HEK293 (cell line): Measurements from ENCODE around the gene MEX3A.
A peak's percentile ranks its signal among the peaks of the same experiment; 100 is the strongest.

ENCODE experiments used
- CTCF ChIA-PET: fragments of 350-600 bp; formaldehyde crosslinking; extraction: SDS; loops from one replicate; lab custom pipeline; 2021; ENCODE audit warnings: antibody characterized with exemption; lab: Yijun Ruan, JAX
- POLR2A ChIA-PET: fragments of 300-600 bp; formaldehyde crosslinking; extraction: SDS; loops from one replicate; lab custom pipeline; 2020; ENCODE audit warnings: antibody characterized with exemption, inconsistent platforms; lab: Yijun Ruan, JAX
- H3K27ac ChIP-seq: fragments of 200-500 bp; sonication (Bioruptor generic); 2 replicates; pipeline ENCODE4 v1.5.1; 2014; ENCODE audit warnings: low read depth, low read length, control low read depth, inconsistent platforms; ENCODE audit errors: extremely low read depth
- H3K36me3 ChIP-seq, 2 experiments: fragments of 200-500 bp in 1 of 2; sonication (Bioruptor generic) in 1 of 2; 1 replicate in 1 of 2; 2 replicates in 1 of 2; pipeline ENCODE4 v1.5.1; 2014 to 2017; ENCODE audit warnings: inconsistent platforms in 2 of 2, low read length in 2 of 2; ENCODE audit not compliant: control insufficient read depth in 2 of 2, insufficient read depth in 1 of 2
- H3K4me1 ChIP-seq: fragments of 200-500 bp; sonication (Bioruptor generic); 2 replicates; pipeline ENCODE4 v1.5.1; 2014; ENCODE audit warnings: mild to moderate bottlenecking, low read length, inconsistent platforms; ENCODE audit not compliant: control insufficient read depth, insufficient read depth
- H3K4me3 ChIP-seq: 2 replicates; pipeline ENCODE4 v1.5.1; 2011; ENCODE audit warnings: low read depth, mild to moderate bottlenecking, control low read depth, low read length, moderate library complexity
- H3K9me3 ChIP-seq: fragments of 200-500 bp; sonication (Bioruptor generic); 2 replicates; pipeline ENCODE4 v1.5.1; 2014; ENCODE audit warnings: low read depth, low read length, inconsistent platforms; ENCODE audit not compliant: control insufficient read depth, insufficient read depth
- GLIS2 ChIP-seq: fragments of 450-650 bp; formaldehyde crosslinking; IDR thresholded peaks from 2 replicates; pipeline ENCODE4 v1.5.1; 2016; ENCODE audit warnings: missing biosample characterization, missing genetic modification characterization
- HIC1 ChIP-seq: fragments of 450-650 bp; formaldehyde crosslinking; IDR thresholded peaks from 2 replicates; pipeline ENCODE4 v1.5.1; 2016; ENCODE audit warnings: missing biosample characterization, missing genetic modification characterization
- IKZF3 ChIP-seq: fragments of 450-650 bp; IDR thresholded peaks from 2 replicates; pipeline ENCODE4 v1.5.0; 2018; ENCODE audit warnings: missing biosample characterization, mild to moderate bottlenecking, missing genetic modification characterization, moderate library complexity
- KLF1 ChIP-seq: fragments of 450-650 bp; formaldehyde crosslinking; IDR thresholded peaks from 2 replicates; pipeline ENCODE4 v1.5.1; 2016; ENCODE audit warnings: missing biosample characterization, missing genetic modification characterization
- PRDM1 ChIP-seq: fragments of 450-650 bp; formaldehyde crosslinking; IDR thresholded peaks from 2 replicates; pipeline ENCODE4; 2016; ENCODE audit warnings: missing biosample characterization, missing genetic modification characterization
- RBAK ChIP-seq: fragments of 450-650 bp; formaldehyde crosslinking; IDR thresholded peaks from 2 replicates; pipeline ENCODE4 v1.5.1; 2016; ENCODE audit warnings: missing biosample characterization, missing genetic modification characterization
- SCRT2 ChIP-seq: fragments of 450-650 bp; formaldehyde crosslinking; IDR thresholded peaks from 2 replicates; pipeline ENCODE4 v1.5.1; 2016; ENCODE audit warnings: missing biosample characterization, missing genetic modification characterization
- ZBTB11 ChIP-seq: fragments of 450-650 bp; formaldehyde crosslinking; conservative IDR thresholded peaks from 2 replicates; pipeline ENCODE4 v1.5.1; 2016; ENCODE audit warnings: low read depth, missing biosample characterization, missing genetic modification characterization
- ZBTB20 ChIP-seq: fragments of 450-650 bp; formaldehyde crosslinking; IDR thresholded peaks from 2 replicates; pipeline ENCODE4 v1.5.1; 2016; ENCODE audit warnings: missing biosample characterization, missing genetic modification characterization
- ZBTB7A ChIP-seq: fragments of 450-650 bp; formaldehyde crosslinking; IDR thresholded peaks from 2 replicates; pipeline ENCODE4 v1.5.1; 2016; ENCODE audit warnings: low read depth, missing biosample characterization, missing genetic modification characterization
- ZFHX2 ChIP-seq: fragments of 450-650 bp; formaldehyde crosslinking; conservative IDR thresholded peaks from 2 replicates; pipeline ENCODE4 v1.5.1; 2016; ENCODE audit warnings: missing biosample characterization, missing genetic modification characterization
- ZFP3 ChIP-seq: fragments of 450-650 bp; formaldehyde crosslinking; IDR thresholded peaks from 2 replicates; pipeline ENCODE4 v1.5.1; 2016; ENCODE audit warnings: low read depth, missing biosample characterization, missing genetic modification characterization
- ZFP41 ChIP-seq: fragments of 450-650 bp; formaldehyde crosslinking; IDR thresholded peaks from 2 replicates; pipeline ENCODE4 v1.5.1; 2016; ENCODE audit warnings: missing biosample characterization, missing genetic modification characterization, borderline replicate concordance
- ZNF157 ChIP-seq: fragments of 450-650 bp; formaldehyde crosslinking; IDR thresholded peaks from 2 replicates; pipeline ENCODE4 v1.5.1; 2016; ENCODE audit warnings: missing biosample characterization, missing genetic modification characterization
- ZNF398 ChIP-seq: fragments of 450-650 bp; formaldehyde crosslinking; IDR thresholded peaks from 2 replicates; pipeline ENCODE4 v1.5.1; 2017; ENCODE audit warnings: missing biosample characterization, missing genetic modification characterization
- ZNF596 ChIP-seq: fragments of 450-650 bp; IDR thresholded peaks from 2 replicates; pipeline ENCODE4 v1.5.0; 2018; ENCODE audit warnings: missing biosample characterization, mild to moderate bottlenecking, missing genetic modification characterization, moderate library complexity
- ZNF621 ChIP-seq: fragments of 450-650 bp; formaldehyde crosslinking; IDR thresholded peaks from 2 replicates; pipeline ENCODE4 v1.5.1; 2017; ENCODE audit warnings: missing biosample characterization, missing genetic modification characterization
- ZNF707 ChIP-seq: fragments of 450-650 bp; formaldehyde crosslinking; IDR thresholded peaks from 2 replicates; pipeline ENCODE4 v1.5.1; 2016; ENCODE audit warnings: missing biosample characterization, missing genetic modification characterization
- ZNF747 ChIP-seq: fragments of 450-650 bp; formaldehyde crosslinking; IDR thresholded peaks from 2 replicates; pipeline ENCODE4 v1.5.1; 2016; ENCODE audit warnings: missing biosample characterization, missing genetic modification characterization
- ZNF830 ChIP-seq: fragments of 450-650 bp; IDR thresholded peaks from 2 replicates; pipeline ENCODE4 v1.5.0; 2018; ENCODE audit warnings: missing biosample characterization, missing genetic modification characterization, low read depth, mild to moderate bottlenecking, moderate library complexity

The MEX3A gene

GRCh38 chr1:156083800-156084790 is 1.8 kb upstream of the MEX3A start:
- no peak overlapping the region for H3K4me3 ChIP-seq
- ChIA-PET POLR2A (interaction anchor here (0.7 to 1.2 kb wide), 2 partner anchors 53 to 129 kb away, joined by 3 read pairs; partner anchors contain the start of gene PMF1), CTCF (interaction anchor here (0.6 to 2.9 kb wide), 7 partner anchors 7 to 146 kb away, joined by 3 to 20 read pairs (median 8); partner anchors contain the start of gene LMNA)

GRCh38 chr1:156081917-156082308 is 352 bp downstream of the MEX3A start:
- POLR2A ChIA-PET = interaction anchor here (0.7 to 1.1 kb wide), 2 partner anchors 101 to 131 kb away, joined by 3 to 4 read pairs; partner anchors contain the start of gene PMF1
- Histone ChIP-seq H3K4me1 (peaks cover 3% of the 10 kb centered on the region; the same call in 1 of the 2 replicates), H3K9me3 (no peaks in the 10 kb centered on the region), H3K36me3 (peaks cover 0 to 13% of the 10 kb centered on the region in 2 experiments; a peak in 1 of 3 replicates), H3K4me3 (peak overlapping the region; percentile 77)
- CTCF ChIA-PET = interaction anchor here (0.6 to 1.7 kb wide), 4 partner anchors 9 to 177 kb away, joined by 3 to 8 read pairs (median 5); no protein-coding TSS in a partner anchor
- TF ChIP-seq ZNF596 = peak; percentile 68
- peak; percentile 16; the same call in 1 of the 2 replicates for TF ChIP-seq IKZF3 (tag by site-specific recombination)
- TF ChIP-seq ZNF157 = no peak
- peak; percentile 33; the same call in 1 of the 2 replicates for TF ChIP-seq PRDM1
- peak; percentile 86 for TF ChIP-seq ZNF398 (tag by site-specific recombination)
- no peak for TF ChIP-seq ZNF707 (tag by site-specific recombination)
- TF ChIP-seq, all 188 proteins: peak for 4
- peak overlapping the region; percentile 64; the same call in 1 of the 2 replicates for H3K27ac ChIP-seq

More at GRCh38 chr1:156083800-156084790, 1.8 kb upstream of the MEX3A start:
- H3K27ac ChIP-seq = no peak overlapping the region
- TF ChIP-seq ZBTB20 (peak; percentile 43; the same call in 1 of the 2 replicates), ZFP3 (tag by site-specific recombination) (no peak), ZFHX2 (tag by site-specific recombination) (no peak)
- H3K36me3 ChIP-seq = no peaks in the 10 kb centered on the region; a peak in 1 of 3 replicates
- peaks cover 3% of the 10 kb centered on the region; the same call in 1 of the 2 replicates for H3K4me1 ChIP-seq
- H3K9me3 ChIP-seq = no peaks in the 10 kb centered on the region

GRCh38 chr1:156081180-156081916 is 917 bp downstream of the MEX3A start:
- Histone ChIP-seq H3K4me3 (peak overlapping the region; percentile 77), H3K27ac (peak overlapping the region; percentile 51; the same call in 1 of the 2 replicates), H3K4me1 (peaks cover 3% of the 10 kb centered on the region; the same call in 1 of the 2 replicates), H3K9me3 (no peaks in the 10 kb centered on the region), H3K36me3 (peaks cover 0 to 17% of the 10 kb centered on the region in 2 experiments; a peak in 1 of 3 replicates)
- CTCF ChIA-PET = interaction anchor here (0.7 to 1.6 kb wide), 2 partner anchors 15 to 48 kb away, joined by 3 to 6 read pairs; no protein-coding TSS in a partner anchor
- POLR2A ChIA-PET = interaction anchor here (0.5 to 0.7 kb wide), 2 partner anchors 36 to 100 kb away, joined by 4 to 5 read pairs; no protein-coding TSS in a partner anchor
- TF ChIP-seq GLIS2 (tag by site-specific recombination) = peak; percentile 71
- no peak for TF ChIP-seq ZNF621 (tag by site-specific recombination)
- TF ChIP-seq ZBTB7A (tag by site-specific recombination) = 0 out of 2 replicates have a peak, but pooled peaks have one; percentile 30
- TF ChIP-seq IKZF3 (tag by site-specific recombination) = peak; percentile 54; the same call in 1 of the 2 replicates
- no peak for TF ChIP-seq SCRT2
- TF ChIP-seq ZBTB11 (tag by site-specific recombination) = peak; percentile 73
- no peak for TF ChIP-seq ZNF747
- TF ChIP-seq RBAK (tag by site-specific recombination) = no peak
- TF ChIP-seq KLF1 (tag by site-specific recombination) = no peak
- no peak for TF ChIP-seq ZFP41 (tag by site-specific recombination)
- TF ChIP-seq HIC1 = peak; percentile 54; the same call in 1 of the 2 replicates
- TF ChIP-seq ZNF830 (tag by site-specific recombination) = no peak
